GM12874 (cell line): ENCODE measurements around the gene ATXN1.

Source experiments
- TF ChIP-seq, protein P1 (sequence below): IDR thresholded peaks from 2 replicates; pipeline ENCODE4 v1.5.1; 2011; ENCODE audit warnings: low read depth, mild to moderate bottlenecking, control low read depth, low read length, moderate library complexity; ENCODE audit not compliant: insufficient read depth

Gene ATXN1

GRCh38 chr6:16446273-16446672 is 315.0 kb downstream of the ATXN1 start:
- TF ChIP-seq, protein P1, sequence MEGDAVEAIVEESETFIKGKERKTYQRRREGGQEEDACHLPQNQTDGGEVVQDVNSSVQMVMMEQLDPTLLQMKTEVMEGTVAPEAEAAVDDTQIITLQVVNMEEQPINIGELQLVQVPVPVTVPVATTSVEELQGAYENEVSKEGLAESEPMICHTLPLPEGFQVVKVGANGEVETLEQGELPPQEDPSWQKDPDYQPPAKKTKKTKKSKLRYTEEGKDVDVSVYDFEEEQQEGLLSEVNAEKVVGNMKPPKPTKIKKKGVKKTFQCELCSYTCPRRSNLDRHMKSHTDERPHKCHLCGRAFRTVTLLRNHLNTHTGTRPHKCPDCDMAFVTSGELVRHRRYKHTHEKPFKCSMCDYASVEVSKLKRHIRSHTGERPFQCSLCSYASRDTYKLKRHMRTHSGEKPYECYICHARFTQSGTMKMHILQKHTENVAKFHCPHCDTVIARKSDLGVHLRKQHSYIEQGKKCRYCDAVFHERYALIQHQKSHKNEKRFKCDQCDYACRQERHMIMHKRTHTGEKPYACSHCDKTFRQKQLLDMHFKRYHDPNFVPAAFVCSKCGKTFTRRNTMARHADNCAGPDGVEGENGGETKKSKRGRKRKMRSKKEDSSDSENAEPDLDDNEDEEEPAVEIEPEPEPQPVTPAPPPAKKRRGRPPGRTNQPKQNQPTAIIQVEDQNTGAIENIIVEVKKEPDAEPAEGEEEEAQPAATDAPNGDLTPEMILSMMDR: no peak

DNA sequence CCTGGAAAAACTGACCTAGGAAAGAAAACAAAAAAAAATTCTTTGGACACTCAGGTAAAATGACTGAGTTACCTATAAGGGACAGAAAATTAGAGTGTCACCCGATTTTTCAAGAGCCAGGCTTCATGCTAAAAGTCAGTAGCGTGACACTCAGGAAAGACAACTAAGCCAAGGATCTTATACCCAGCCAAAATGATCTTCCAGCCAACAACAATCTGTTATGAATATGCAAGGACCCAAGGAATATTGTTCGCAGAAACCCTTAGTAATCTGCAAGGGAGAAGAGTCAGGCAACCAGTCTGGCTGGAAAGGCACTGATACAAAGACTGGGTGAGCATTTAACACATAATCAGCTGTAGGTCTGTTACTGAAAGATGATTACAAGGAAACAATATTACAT is 319.2 kb downstream of the ATXN1 start:
- TF ChIP-seq, protein P1: no peak

- TF ChIP-seq, protein P1: no peak
Observed at GRCh38 chr6:16441262-16441661, 320.0 kb downstream of the ATXN1 start.

DNA sequence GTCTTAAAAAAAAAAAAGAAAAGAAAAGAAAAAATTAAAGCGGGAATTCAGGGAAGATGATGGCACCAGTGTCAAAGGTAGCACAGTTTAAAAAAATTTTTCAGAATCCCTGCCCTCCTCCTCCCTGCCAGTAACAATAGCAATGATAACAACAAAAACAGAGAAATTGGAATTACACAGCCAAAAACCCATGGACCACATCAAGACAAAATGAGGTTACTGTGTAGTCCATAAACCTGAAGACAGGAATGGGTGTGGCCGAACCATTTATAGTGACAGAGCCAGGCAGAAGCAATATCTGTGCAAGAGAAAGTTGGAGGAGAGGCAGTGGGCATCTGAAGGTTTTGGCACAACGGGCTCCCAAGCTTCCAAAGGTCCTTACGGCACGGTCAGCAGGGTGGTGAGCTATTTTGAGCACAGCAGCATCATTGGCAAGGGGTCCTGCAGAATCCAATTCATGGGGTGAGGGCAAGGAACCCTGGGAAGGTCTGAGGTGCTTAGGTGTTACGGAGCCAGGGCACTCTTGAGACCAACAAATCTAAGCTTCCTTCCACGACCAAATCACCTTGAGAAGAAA is 320.5 kb downstream of the ATXN1 start:
- TF ChIP-seq, protein P1: no peak

GRCh38 chr6:16438718-16439591 is 322.3 kb downstream of the ATXN1 start:
- TF ChIP-seq, protein P1: no peak

GRCh38 chr6:16437984-16438383 is 323.3 kb downstream of the ATXN1 start:
- TF ChIP-seq, protein P1: no peak

DNA sequence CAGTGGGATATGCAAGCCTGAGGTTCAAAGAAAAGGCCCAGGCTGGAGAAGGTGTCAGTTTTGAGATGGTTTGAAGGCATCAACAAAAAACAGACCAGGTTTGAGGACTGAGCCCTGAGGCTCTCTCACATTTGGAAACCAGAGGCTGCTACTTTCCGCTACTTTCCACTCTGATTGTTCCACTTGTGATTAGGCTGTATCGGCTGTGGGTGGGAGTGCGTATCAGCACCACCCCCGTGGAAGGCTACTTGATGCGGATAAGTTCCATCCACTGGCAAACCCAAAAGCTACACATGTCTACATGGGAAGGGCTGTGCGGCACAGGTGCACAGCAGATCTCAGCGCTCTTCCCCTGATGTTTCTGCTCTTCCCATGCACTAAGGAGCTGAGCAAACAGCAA is 324.2 kb downstream of the ATXN1 start:
- TF ChIP-seq, protein P1: no peak
